ENCODE results near the gene GNRH2. TPM values are rescaled to one million over a fixed set of nuclear protein-coding genes. Genes with fewer than 3 reads are reported as not detected.

Gene GNRH2
- total and polyA plus RNA-seq, 2 experiments from 2014 or later = 27.0 to 131 TPM

- TF ChIP-seq, protein P1, sequence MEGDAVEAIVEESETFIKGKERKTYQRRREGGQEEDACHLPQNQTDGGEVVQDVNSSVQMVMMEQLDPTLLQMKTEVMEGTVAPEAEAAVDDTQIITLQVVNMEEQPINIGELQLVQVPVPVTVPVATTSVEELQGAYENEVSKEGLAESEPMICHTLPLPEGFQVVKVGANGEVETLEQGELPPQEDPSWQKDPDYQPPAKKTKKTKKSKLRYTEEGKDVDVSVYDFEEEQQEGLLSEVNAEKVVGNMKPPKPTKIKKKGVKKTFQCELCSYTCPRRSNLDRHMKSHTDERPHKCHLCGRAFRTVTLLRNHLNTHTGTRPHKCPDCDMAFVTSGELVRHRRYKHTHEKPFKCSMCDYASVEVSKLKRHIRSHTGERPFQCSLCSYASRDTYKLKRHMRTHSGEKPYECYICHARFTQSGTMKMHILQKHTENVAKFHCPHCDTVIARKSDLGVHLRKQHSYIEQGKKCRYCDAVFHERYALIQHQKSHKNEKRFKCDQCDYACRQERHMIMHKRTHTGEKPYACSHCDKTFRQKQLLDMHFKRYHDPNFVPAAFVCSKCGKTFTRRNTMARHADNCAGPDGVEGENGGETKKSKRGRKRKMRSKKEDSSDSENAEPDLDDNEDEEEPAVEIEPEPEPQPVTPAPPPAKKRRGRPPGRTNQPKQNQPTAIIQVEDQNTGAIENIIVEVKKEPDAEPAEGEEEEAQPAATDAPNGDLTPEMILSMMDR (IDR thresholded peaks at IDR 0.05; ENCODE audit: poor library complexity) = no peak
- TF ChIP-seq EZH2 (IDR thresholded peaks at IDR 0.05; ENCODE audit: borderline replicate concordance) (no peak), EZH2phosphoT487 (IDR thresholded peaks at IDR 0.05; ENCODE audit: low read depth, severe bottlenecking, unreplicated experiment) (no peak)
- Histone ChIP-seq H4K20me1 (ENCODE audit: insufficient read depth, poor library complexity, severe bottlenecking) (no peaks in the 10 kb centered on the region), H3K36me3 (replicated peaks; ENCODE audit: insufficient read depth, low read depth) (no peaks in the 10 kb centered on the region), H3K4me2 (no peak overlapping the region), H2AFZ (no peak overlapping the region), H3K4me1 (ENCODE audit: insufficient read depth) (peaks cover 7% of the 10 kb centered on the region), H3K9me2 (replicated peaks; ENCODE audit: insufficient read depth) (no peaks in the 10 kb centered on the region), H3K9me3 (ENCODE audit: low read depth) (no peaks in the 10 kb centered on the region), H3K4me3 (no peak overlapping the region), H3K27me3 (peaks cover 9% of the 10 kb centered on the region), H3K27ac (no peak overlapping the region), H3K79me2 (no peaks in the 10 kb centered on the region)
- DNase-seq (ENCODE audit: low spot score) = no peak
- 88% methylated on average over 22 of the region's 23 CpGs for WGBS (ENCODE audit: low lambda C conversion rate, missing lambda C conversion rate)
These were observed 24.0 kb downstream of the GNRH2 start for GRCh38 chr20:3067139-3068014.

DNA sequence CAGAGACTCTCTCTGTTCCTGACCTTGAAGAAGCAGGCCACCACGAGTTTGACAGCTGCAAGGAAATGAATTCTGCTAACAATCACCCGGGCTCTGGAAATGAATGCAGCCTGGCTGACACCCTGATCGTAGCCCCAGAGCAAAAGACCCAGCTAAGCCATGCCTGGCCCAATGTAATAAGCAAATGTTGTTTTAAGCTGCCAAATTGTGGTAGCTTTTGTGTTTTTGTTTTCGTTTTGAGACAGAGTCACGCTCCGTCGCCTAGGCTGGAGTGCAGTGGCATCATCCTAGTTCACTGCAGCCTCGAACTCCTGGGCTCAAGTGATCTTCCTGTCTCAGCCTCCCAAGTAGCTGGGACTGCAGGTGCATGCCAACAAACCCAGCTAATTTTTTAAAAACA, 24.7 kb downstream of the GNRH2 start:
- Histone ChIP-seq H3K9me2 (replicated peaks; ENCODE audit: insufficient read depth) (no peaks in the 10 kb centered on the region), H3K4me1 (ENCODE audit: insufficient read depth) (peaks cover 7% of the 10 kb centered on the region), H3K36me3 (replicated peaks; ENCODE audit: insufficient read depth, low read depth) (no peaks in the 10 kb centered on the region), H3K79me2 (no peaks in the 10 kb centered on the region), H2AFZ (no peak overlapping the region), H3K9me3 (ENCODE audit: low read depth) (no peaks in the 10 kb centered on the region), H3K27me3 (peaks cover 15% of the 10 kb centered on the region), H3K4me2 (no peak overlapping the region), H3K4me3 (no peak overlapping the region), H4K20me1 (ENCODE audit: insufficient read depth, poor library complexity, severe bottlenecking) (no peaks in the 10 kb centered on the region), H3K27ac (no peak overlapping the region)
- TF ChIP-seq EZH2phosphoT487 (IDR thresholded peaks at IDR 0.05; ENCODE audit: low read depth, severe bottlenecking, unreplicated experiment) = no peak
- TF ChIP-seq, protein P1 (IDR thresholded peaks at IDR 0.05; ENCODE audit: poor library complexity) = no peak
- no peak for TF ChIP-seq EZH2 (IDR thresholded peaks at IDR 0.05; ENCODE audit: borderline replicate concordance)
- DNase-seq (ENCODE audit: low spot score) = no peak
- 82% methylated on average over 8 of the region's 8 CpGs for WGBS (ENCODE audit: low lambda C conversion rate, missing lambda C conversion rate)

DNA sequence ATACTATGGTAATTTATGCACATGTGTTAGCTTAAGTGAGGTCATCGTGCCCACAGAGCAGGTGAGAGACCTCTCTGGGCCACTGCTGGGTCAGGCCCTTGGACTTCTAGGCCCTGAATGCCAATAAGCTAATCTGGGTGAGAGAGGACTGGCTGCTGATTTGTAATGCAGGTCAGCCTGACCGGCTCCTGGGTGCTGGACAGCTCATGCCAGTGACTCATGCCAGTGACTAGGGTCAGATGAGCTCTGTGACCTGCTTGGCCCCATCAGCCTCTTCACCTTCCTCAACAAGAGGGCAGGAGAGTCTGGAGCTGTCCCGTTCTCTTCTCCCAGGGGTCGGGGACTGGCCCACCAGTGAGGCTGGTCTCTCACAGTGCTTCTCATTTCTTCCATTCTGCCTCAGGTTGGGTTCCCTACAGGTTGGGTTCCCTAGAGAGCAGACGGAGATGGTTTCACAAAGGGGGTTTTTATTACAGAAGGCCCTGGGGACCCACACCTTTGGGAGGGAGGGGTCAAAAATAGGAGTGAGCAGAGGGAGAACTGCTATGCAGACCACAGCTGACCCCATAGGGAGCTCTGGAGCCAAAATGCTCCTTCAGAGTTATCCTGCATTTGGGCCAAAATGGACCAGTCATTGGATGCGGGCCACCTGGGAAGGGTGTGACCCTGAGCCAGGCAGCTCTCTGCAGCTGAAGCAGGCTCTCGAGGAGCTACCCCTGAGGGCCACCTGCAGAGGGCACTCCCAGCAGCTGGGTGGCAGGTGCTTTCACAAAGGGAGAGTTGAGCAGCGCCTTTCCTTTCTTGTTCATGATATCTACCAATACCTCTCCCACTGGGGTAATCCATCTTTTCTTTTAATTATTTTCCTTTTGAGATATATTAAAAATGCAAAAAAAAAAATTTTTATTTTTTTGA, 25.8 kb downstream of the GNRH2 start:
- Histone ChIP-seq H3K4me3 (no peak overlapping the region), H3K36me3 (replicated peaks; ENCODE audit: insufficient read depth, low read depth) (no peaks in the 10 kb centered on the region), H3K9me2 (replicated peaks; ENCODE audit: insufficient read depth) (no peaks in the 10 kb centered on the region), H3K27ac (no peak overlapping the region), H3K9me3 (ENCODE audit: low read depth) (no peaks in the 10 kb centered on the region), H3K27me3 (peaks cover 15% of the 10 kb centered on the region), H4K20me1 (ENCODE audit: insufficient read depth, poor library complexity, severe bottlenecking) (no peaks in the 10 kb centered on the region), H3K4me1 (ENCODE audit: insufficient read depth) (peaks cover 7% of the 10 kb centered on the region), H3K4me2 (no peak overlapping the region), H3K79me2 (no peaks in the 10 kb centered on the region), H2AFZ (no peak overlapping the region)
- TF ChIP-seq EZH2 (IDR thresholded peaks at IDR 0.05; ENCODE audit: borderline replicate concordance) (no peak), EZH2phosphoT487 (IDR thresholded peaks at IDR 0.05; ENCODE audit: low read depth, severe bottlenecking, unreplicated experiment) (no peak)
- TF ChIP-seq, protein P1 (IDR thresholded peaks at IDR 0.05; ENCODE audit: poor library complexity) = peak; percentile 14
- DNase-seq (ENCODE audit: low spot score) = no peak
- 85% methylated on average over 8 of the region's 8 CpGs for WGBS (ENCODE audit: low lambda C conversion rate, missing lambda C conversion rate)
